VCaP (cell line): Measurements from ENCODE around the gene ARID4B.

ENCODE experiments used
- H3K27ac ChIP-seq: fragments of 450-650 bp; 2 replicates; pipeline ENCODE4 v1.5.1; 2017
- CTCF ChIP-seq: fragments of 450-650 bp; conservative IDR thresholded peaks from 2 replicates; pipeline ENCODE4 v1.5.1; 2017; ENCODE audit warnings: mild to moderate bottlenecking, moderate library complexity

ARID4B gene

GRCh38 chr1:235302143-235302542 is 25.8 kb downstream of the ARID4B start:
- H3K27ac ChIP-seq = no peak overlapping the region
- TF ChIP-seq CTCF = no peak

DNA sequence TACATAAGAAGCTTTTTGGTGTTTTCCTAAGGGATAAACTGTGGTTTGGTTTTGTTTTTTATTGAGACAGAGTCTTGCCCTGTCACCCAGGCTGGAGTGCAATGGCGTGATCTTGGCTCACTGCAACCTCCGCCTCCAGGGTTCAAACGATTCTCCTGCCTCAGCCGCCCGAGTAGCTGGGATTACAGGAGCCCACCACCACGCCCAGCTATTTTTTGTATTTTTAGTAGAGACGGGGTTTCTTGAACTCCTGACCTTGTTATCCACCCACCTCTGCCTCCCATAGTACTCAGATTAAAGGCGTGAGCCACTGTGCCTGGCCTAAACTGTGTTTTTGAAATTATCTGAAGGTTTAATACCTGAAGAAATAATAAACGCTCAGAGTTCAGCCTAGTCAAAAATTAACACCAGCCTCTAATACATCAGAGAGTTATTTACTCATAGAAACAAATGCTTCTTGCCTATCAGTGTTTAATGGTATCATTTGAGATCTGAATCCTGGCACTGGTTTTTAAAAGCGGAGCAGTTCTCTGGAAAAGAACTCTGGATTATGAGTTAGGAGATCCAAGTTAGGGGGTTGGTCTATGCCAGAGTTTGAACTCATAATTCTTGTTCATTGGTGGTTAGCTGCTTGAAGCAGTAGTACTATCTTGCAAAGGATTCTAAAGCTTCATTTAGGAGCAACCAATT is 28.7 kb downstream of the ARID4B start:
- TF ChIP-seq CTCF = no peak

DNA sequence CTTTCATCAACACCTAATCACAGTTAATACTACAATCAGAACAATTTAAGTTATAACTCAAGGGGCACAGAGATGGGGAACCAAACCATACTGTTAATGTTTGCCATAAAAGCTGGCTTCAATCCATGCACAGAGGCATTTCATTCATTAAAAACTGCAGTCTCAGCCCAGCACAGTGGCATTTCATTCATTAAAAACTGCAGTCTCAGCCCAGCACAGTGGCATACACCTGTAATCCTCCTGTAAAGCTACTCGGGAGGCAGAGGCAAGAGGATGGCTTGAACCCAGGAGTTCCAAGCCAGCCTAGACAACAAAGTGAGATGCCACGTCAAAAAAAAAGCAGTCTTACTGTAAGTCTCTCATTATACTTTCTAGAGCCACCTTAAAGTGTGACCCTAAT is 29.2 kb downstream of the ARID4B start:
- H3K27ac ChIP-seq = peak overlapping the region; percentile 27
- TF ChIP-seq CTCF = no peak

More for the DNA sequence above, 28.7 kb downstream of the ARID4B start:
- peak overlapping the region; percentile 27 for H3K27ac ChIP-seq

- TF ChIP-seq CTCF = no peak
Observed at GRCh38 chr1:235297579-235297978, 30.4 kb downstream of the ARID4B start.

GRCh38 chr1:235296729-235297128 is 31.2 kb downstream of the ARID4B start:
- TF ChIP-seq CTCF = no peak
- peak overlapping the region; percentile 73 for H3K27ac ChIP-seq

More at GRCh38 chr1:235297579-235297978, 30.4 kb downstream of the ARID4B start:
- peak overlapping the region; percentile 73; the same call in 1 of the 2 replicates for H3K27ac ChIP-seq

DNA sequence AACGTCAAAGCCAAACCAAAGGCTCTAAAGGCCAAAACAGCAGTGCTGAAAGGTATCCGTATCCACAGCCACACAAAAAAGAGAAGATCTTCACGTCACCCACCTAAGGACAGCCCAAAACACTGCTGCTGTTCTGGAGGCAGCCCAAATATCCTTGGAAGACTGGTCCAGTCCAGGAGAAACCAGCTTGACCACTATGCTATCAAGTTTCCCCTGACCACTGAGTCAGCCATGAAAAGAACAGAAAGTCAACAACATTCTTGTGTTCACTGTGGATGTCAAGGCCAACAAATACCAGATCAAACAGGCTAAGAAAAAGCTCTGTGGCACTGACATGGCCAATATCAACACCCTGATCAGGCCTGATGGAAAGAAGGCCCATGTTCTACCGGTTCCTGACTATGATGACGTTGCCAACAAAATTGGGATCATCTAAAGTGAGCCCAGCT is 32.1 kb downstream of the ARID4B start:
- peak overlapping the region; percentile 73 for H3K27ac ChIP-seq
- TF ChIP-seq CTCF = no peak

GRCh38 chr1:235293322-235293942 is 34.5 kb downstream of the ARID4B start:
- no peak overlapping the region for H3K27ac ChIP-seq
- no peak for TF ChIP-seq CTCF
